GM12878 (cell line): ENCODE data around the gene INHA. TPM values are rescaled to one million over a fixed set of nuclear protein-coding genes. Genes with fewer than 3 reads are reported as not detected.

Experiments
- ATAC-seq: fragments of 200-7000 bp; cut with Tn5 transposase; 3 replicates; pipeline ENCODE4 v1.9.1; 2020; ENCODE audit warnings: mild to moderate bottlenecking, moderate library complexity
- BruUV-seq: library from RNA; stranded (reverse); fragments of 400-500 nt; replicated peaks from 2 replicates; lab custom pipeline; 2021; lab: Mats Ljungman, UMichigan
- CTCF ChIA-PET: fragments of 300-600 bp; sonication (Branson Sonifier 250); formaldehyde crosslinking; extraction: SDS; loops from one replicate; lab custom pipeline; 2021; ENCODE audit warnings: inconsistent platforms; lab: Yijun Ruan, JAX
- POLR2A ChIA-PET: fragments of 350-600 bp; formaldehyde crosslinking; extraction: SDS; loops from one replicate; lab custom pipeline; 2021; ENCODE audit warnings: inconsistent platforms; lab: Charles Lee
- RAD21 ChIA-PET: fragments of 300-600 bp; sonication (Branson Sonifier 250); formaldehyde crosslinking; loops from one replicate; lab custom pipeline; 2023; ENCODE audit warnings: antibody characterized with exemption; ENCODE audit not compliant: unreplicated experiment; lab: Charles Lee
- SMC1A ChIA-PET: fragments of 300-600 bp; sonication (Branson Sonifier 250); formaldehyde crosslinking; loops from one replicate; lab custom pipeline; 2023; ENCODE audit not compliant: unreplicated experiment, uncharacterized antibody; lab: Charles Lee
- DNase-seq: peaks from one replicate; pipeline ENCODE4 v3.0.0-alpha.2; 2011; ENCODE audit warnings: low read depth, low spot score
- FAIRE-seq: peaks from 3 replicates; lab custom pipeline; 2011; peaks lifted over from hg19 to GRCh38; lab: Jason Lieb, UNC
- H2AFZ ChIP-seq: 2 replicates; pipeline ENCODE4 v1.6.0; 2011; ENCODE audit warnings: low read depth, low read length, control low read depth; ENCODE audit not compliant: control insufficient read depth
- H3K27ac ChIP-seq: 2 replicates; pipeline ENCODE4 v1.5.1; 2011; ENCODE audit warnings: control low read depth; ENCODE audit not compliant: control insufficient read depth, insufficient read depth
- H3K27me3 ChIP-seq, 2 experiments: replicated peaks in 1 of 2; 2 replicates each; pipeline versions ENCODE4 v1.6.0 to v1.6.1; 2011; ENCODE audit warnings: low read length in 1 of 2; ENCODE audit not compliant: control insufficient read depth in 2 of 2, insufficient read depth in 2 of 2
- H3K36me3 ChIP-seq, 2 experiments: 2 replicates each; pipeline ENCODE4 v1.5.1; 2011; ENCODE audit warnings: low read length in 1 of 2; ENCODE audit not compliant: control insufficient read depth in 2 of 2, insufficient read depth in 2 of 2
- H3K4me1 ChIP-seq: 2 replicates; pipeline ENCODE4 v1.6.1; 2011; ENCODE audit warnings: mild to moderate bottlenecking, low read length, moderate library complexity, mixed read lengths; ENCODE audit not compliant: control insufficient read depth, insufficient read depth
- H3K4me2 ChIP-seq: 2 replicates; pipeline ENCODE4 v1.6.0; 2011; ENCODE audit warnings: control low read depth; ENCODE audit not compliant: control insufficient read depth, insufficient read depth
- H3K4me3 ChIP-seq: fragments of 200-600 bp; sonication (generic); 2 replicates; pipeline ENCODE4 v1.5.1; 2016
- H3K79me2 ChIP-seq: 2 replicates; pipeline ENCODE4 v1.6.0; 2011; ENCODE audit warnings: low read length; ENCODE audit not compliant: control insufficient read depth, insufficient read depth
- H3K9ac ChIP-seq: 2 replicates; pipeline ENCODE4 v1.8.0; 2011; ENCODE audit warnings: low read length, control low read depth, mixed read lengths; ENCODE audit not compliant: control insufficient read depth, insufficient read depth
- H3K9me3 ChIP-seq: replicated peaks from 3 replicates; pipeline ENCODE4 v1.5.1; 2011; ENCODE audit warnings: mild to moderate bottlenecking, low read length; ENCODE audit not compliant: control insufficient read depth, insufficient read depth
- H4K20me1 ChIP-seq: 2 replicates; pipeline ENCODE4 v1.6.0; 2011; ENCODE audit not compliant: control insufficient read depth, insufficient read depth
- HCFC1 ChIP-seq: fragments of 150-350 bp; IDR thresholded peaks from 2 replicates; pipeline ENCODE4 v1.6.1; 2014; ENCODE audit warnings: low read length
- IKZF1 ChIP-seq: fragments of 450-650 bp; conservative IDR thresholded peaks from 2 replicates; pipeline ENCODE4 v1.6.1; 2017; ENCODE audit warnings: antibody characterized with exemption, mild to moderate bottlenecking
- POU2F2 ChIP-seq: IDR thresholded peaks from 3 replicates; pipeline ENCODE4 v1.6.1; 2011; ENCODE audit warnings: low read depth, mild to moderate bottlenecking, low read length, borderline replicate concordance
- ZNF274 ChIP-seq: IDR thresholded peaks from one replicate; pipeline ENCODE4 v1.8.0; 2011; ENCODE audit not compliant: insufficient read length, insufficient read depth
- whole genome bisulfite sequencing: methylation state at CpG from one replicate; pipeline ENCODE4 v1.1.6; 2016; ENCODE audit warnings: low lambda C conversion rate; ENCODE audit not compliant: insufficient replicate concordance, insufficient coverage; ENCODE audit errors: missing lambda C conversion rate; 5-methylcytosine and 5-hydroxymethylcytosine counted together
- in situ Hi-C: fragments of 300-500 bp; cut with MboI; formaldehyde crosslinking; loops from 9 replicates; pipeline ENCODE4 v1.14.3; 2018; ENCODE audit warnings: mixed read lengths
- intact Hi-C: fragments of 100-400 bp; cut with micrococcal nuclease; formaldehyde crosslinking; loops from one replicate; pipeline ENCODE4 v1.14.2; 2022; ENCODE audit not compliant: unreplicated experiment
- polyA plus RNA-seq, 11 experiments: library from polyadenylated mRNA; depleted of rRNA in 4 of 11; unstranded in 6 of 11; stranded (reverse) in 5 of 11; fragments of >200 nt; fragmentation: Nextera tagmentation in 4 of 11; fragmentation: Illumina TruSeq in 1 of 11; extraction: Ambion mirVana in 4 of 11; extraction: Trizol in 1 of 11; gene quantifications; 1 replicate in 1 of 11; 2 replicates in 10 of 11; pipeline versions ENCODE4 v1.2.1 to v1.2.3, GENCODE V29; 2011 to 2016; ENCODE audit warnings: inconsistent platforms in 2 of 11, missing spikeins in 2 of 11, low read depth in 1 of 11
- total RNA-seq, 4 experiments: library from RNA; depleted of rRNA in 3 of 4; stranded (reverse); fragments of >200 nt in 3 of 4; fragmentation: Illumina TruSeq in 1 of 4; extraction: Trizol in 1 of 4; gene quantifications; 2 replicates each; pipeline versions ENCODE4 v1.2.1 to v1.2.3, GENCODE V29; 2013 to 2021
- TF ChIP-seq, protein P1 (sequence below): IDR thresholded peaks from 2 replicates; pipeline ENCODE4 v1.6.1; 2012; ENCODE audit warnings: mild to moderate bottlenecking, low read depth, low read length
- TF ChIP-seq, protein P2 (sequence below): fragments of 450-650 bp; conservative IDR thresholded peaks from 2 replicates; pipeline ENCODE4 v1.6.1; 2017; ENCODE audit warnings: mild to moderate bottlenecking, moderate library complexity
- TF ChIP-seq, protein P3 (sequence below): fragments of 450-650 bp; IDR thresholded peaks from 2 replicates; pipeline ENCODE4 v1.6.1; 2018; ENCODE audit warnings: mild to moderate bottlenecking, low read depth, moderate library complexity; ENCODE audit not compliant: partially characterized antibody

The INHA gene
- total and polyA plus RNA-seq, 10 of the 15 experiments (the other 5 are each of a cell fraction or from before 2014, with no cell fraction given) = not detected

- in situ Hi-C loops (no loop called here), intact Hi-C loops (no loop called here)
- 44% methylated on average over 18 of the region's 26 CpGs for WGBS
- ChIA-PET CTCF (no interaction called here), RAD21 (no interaction called here), SMC1A (no interaction called here), POLR2A (no interaction called here)
- TF ChIP-seq POU2F2 (no peak), ZNF274 (no peak), IKZF1 (no peak), HCFC1 (no peak)
- TF ChIP-seq, protein P1, sequence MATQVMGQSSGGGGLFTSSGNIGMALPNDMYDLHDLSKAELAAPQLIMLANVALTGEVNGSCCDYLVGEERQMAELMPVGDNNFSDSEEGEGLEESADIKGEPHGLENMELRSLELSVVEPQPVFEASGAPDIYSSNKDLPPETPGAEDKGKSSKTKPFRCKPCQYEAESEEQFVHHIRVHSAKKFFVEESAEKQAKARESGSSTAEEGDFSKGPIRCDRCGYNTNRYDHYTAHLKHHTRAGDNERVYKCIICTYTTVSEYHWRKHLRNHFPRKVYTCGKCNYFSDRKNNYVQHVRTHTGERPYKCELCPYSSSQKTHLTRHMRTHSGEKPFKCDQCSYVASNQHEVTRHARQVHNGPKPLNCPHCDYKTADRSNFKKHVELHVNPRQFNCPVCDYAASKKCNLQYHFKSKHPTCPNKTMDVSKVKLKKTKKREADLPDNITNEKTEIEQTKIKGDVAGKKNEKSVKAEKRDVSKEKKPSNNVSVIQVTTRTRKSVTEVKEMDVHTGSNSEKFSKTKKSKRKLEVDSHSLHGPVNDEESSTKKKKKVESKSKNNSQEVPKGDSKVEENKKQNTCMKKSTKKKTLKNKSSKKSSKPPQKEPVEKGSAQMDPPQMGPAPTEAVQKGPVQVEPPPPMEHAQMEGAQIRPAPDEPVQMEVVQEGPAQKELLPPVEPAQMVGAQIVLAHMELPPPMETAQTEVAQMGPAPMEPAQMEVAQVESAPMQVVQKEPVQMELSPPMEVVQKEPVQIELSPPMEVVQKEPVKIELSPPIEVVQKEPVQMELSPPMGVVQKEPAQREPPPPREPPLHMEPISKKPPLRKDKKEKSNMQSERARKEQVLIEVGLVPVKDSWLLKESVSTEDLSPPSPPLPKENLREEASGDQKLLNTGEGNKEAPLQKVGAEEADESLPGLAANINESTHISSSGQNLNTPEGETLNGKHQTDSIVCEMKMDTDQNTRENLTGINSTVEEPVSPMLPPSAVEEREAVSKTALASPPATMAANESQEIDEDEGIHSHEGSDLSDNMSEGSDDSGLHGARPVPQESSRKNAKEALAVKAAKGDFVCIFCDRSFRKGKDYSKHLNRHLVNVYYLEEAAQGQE = no peak
- TF ChIP-seq, protein P2, sequence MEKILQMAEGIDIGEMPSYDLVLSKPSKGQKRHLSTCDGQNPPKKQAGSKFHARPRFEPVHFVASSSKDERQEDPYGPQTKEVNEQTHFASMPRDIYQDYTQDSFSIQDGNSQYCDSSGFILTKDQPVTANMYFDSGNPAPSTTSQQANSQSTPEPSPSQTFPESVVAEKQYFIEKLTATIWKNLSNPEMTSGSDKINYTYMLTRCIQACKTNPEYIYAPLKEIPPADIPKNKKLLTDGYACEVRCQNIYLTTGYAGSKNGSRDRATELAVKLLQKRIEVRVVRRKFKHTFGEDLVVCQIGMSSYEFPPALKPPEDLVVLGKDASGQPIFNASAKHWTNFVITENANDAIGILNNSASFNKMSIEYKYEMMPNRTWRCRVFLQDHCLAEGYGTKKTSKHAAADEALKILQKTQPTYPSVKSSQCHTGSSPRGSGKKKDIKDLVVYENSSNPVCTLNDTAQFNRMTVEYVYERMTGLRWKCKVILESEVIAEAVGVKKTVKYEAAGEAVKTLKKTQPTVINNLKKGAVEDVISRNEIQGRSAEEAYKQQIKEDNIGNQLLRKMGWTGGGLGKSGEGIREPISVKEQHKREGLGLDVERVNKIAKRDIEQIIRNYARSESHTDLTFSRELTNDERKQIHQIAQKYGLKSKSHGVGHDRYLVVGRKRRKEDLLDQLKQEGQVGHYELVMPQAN = no peak
- TF ChIP-seq, protein P3, sequence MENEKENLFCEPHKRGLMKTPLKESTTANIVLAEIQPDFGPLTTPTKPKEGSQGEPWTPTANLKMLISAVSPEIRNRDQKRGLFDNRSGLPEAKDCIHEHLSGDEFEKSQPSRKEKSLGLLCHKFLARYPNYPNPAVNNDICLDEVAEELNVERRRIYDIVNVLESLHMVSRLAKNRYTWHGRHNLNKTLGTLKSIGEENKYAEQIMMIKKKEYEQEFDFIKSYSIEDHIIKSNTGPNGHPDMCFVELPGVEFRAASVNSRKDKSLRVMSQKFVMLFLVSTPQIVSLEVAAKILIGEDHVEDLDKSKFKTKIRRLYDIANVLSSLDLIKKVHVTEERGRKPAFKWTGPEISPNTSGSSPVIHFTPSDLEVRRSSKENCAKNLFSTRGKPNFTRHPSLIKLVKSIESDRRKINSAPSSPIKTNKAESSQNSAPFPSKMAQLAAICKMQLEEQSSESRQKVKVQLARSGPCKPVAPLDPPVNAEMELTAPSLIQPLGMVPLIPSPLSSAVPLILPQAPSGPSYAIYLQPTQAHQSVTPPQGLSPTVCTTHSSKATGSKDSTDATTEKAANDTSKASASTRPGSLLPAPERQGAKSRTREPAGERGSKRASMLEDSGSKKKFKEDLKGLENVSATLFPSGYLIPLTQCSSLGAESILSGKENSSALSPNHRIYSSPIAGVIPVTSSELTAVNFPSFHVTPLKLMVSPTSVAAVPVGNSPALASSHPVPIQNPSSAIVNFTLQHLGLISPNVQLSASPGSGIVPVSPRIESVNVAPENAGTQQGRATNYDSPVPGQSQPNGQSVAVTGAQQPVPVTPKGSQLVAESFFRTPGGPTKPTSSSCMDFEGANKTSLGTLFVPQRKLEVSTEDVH = no peak
- Histone ChIP-seq H3K27me3 (peaks cover 8% of the 10 kb centered on the region in 2 experiments), H3K27ac (no peak overlapping the region), H3K4me2 (no peak overlapping the region), H3K9ac (no peak overlapping the region), H3K79me2 (no peaks in the 10 kb centered on the region), H2AFZ (no peak overlapping the region), H3K36me3 (no peaks in the 10 kb centered on the region), H3K9me3 (no peaks in the 10 kb centered on the region; the same call in 2 of the 3 replicates), H4K20me1 (no peaks in the 10 kb centered on the region; the same call in 1 of the 2 replicates), H3K4me1 (no peaks in the 10 kb centered on the region; the same call in 1 of the 2 replicates), H3K4me3 (no peak overlapping the region)
- DNase-seq (no peak), ATAC-seq (no peak), FAIRE-seq (no peak)
- no TSS peak for BruUV-seq
Measured at GRCh38 chr2:219547621-219548020, 24.5 kb upstream of the INHA start.
